ENCODE results near the gene CARS1.

Gene CARS1

DNA sequence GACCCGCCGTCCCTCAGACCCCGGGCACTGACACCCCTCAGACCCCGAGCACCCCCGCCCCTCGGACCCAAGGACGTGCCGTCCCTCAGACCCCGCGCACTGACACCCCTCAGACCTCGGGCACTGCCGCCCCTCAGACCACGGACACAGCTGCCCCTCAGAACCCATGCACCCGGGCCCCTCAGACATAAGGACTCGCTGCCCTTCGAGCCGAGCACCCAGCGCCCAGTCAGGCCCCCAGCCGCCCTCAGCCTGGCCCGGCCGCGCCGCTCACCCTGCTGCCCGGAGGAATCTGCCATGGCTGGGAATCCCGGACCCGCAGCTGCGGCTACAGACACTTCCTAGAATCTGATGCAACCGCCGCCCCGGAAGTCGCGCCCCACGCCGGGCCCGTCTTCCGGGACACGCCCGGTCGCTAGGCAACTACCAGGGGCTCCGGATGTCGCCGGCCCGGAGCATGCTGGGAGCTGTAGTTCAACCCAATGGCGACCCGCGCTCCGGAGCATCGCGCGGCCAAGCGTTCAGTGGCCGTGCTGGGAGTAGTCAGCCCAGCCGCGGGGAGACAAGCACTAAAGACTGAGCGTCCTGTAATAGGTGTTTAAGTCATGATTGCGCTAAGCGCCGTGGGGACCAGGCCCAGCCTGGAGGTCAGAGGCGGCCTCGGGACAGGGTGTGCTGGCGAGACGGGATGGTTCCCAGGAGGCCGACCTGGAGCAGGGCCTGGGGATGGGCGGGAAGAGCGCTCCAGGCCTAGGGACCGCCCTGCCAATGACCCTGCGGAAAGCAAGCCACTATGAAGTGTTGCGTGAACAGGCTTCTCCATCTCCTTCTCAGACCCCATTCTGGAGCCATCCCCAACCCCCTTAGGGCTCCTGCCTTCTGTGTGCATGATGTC, at the start of gene CARS1:
Gene CARS1, minus strand, starts transcription at position 355 of the 895 bp plus-strand sequence. Its CDS starts 56 bp downstream, at position 299.
- DNase-seq (ENCODE audit: low spot score) = peak; percentile 93

GRCh38 chr11:3105791-3106735, 48.8 kb upstream of the CARS1 start:
- DNase-seq (ENCODE audit: low spot score) = no peak

DNA sequence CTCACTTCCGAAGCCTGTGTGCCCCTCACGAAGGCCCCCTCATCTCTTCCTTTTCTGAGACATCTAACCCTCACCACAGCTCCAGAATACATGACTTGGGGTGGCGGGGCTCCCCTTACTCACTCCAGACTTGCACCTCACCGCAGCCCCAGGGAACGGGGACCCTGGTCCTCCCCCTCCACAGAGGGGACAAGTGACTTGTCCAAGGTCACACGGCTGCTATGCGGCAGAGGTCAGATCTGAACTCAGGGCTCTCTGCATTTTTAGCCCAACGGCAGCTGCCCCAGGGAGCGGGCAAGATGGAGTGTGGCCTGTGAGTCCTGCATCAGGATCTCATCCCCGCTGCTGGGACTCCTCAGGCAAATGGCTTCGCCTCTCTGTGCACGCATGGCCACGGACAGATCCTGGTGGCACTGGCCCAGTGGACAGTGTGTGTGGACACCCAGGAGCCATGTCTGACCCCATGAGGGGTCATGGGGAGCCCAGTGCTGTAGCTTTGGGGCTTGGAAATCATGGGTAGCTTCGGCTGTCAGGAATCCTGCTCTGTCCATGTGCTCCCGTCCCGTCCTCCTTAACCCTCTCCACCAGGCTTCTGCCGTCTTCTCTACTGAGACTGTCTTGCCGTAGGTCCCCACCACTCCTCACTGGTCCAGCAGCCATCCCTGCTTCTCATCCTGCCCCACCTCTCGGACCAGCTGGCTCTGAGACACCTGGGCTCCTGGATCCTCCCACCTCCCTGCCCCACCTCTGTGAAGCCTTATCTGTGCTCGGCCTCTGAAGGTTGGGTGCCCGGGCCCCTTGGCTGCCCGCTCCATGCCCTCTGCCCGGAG, 48.0 kb upstream of the CARS1 start:
- DNase-seq (ENCODE audit: low spot score) = no peak

GRCh38 chr11:3104051-3104714, 47.0 kb upstream of the CARS1 start:
- no peak for DNase-seq (ENCODE audit: low spot score)

- DNase-seq (ENCODE audit: low spot score) = no peak
Measured at GRCh38 chr11:3103076-3103475, 45.9 kb upstream of the CARS1 start.

DNA sequence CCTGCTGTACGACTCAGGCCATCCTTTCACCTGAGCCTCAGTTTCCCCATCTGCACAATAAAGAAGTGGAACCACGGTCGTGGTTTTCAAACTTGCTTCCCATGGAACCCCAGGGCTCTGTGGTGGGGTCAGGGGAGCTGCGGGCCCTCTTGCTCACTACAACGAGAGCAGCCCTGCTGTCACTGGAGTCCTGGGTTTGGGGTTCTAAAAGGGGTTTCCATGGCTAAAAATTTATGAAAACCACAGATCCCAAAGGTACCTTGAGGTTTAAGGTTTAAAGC, 45.4 kb upstream of the CARS1 start:
- DNase-seq (ENCODE audit: low spot score) = no peak

DNA sequence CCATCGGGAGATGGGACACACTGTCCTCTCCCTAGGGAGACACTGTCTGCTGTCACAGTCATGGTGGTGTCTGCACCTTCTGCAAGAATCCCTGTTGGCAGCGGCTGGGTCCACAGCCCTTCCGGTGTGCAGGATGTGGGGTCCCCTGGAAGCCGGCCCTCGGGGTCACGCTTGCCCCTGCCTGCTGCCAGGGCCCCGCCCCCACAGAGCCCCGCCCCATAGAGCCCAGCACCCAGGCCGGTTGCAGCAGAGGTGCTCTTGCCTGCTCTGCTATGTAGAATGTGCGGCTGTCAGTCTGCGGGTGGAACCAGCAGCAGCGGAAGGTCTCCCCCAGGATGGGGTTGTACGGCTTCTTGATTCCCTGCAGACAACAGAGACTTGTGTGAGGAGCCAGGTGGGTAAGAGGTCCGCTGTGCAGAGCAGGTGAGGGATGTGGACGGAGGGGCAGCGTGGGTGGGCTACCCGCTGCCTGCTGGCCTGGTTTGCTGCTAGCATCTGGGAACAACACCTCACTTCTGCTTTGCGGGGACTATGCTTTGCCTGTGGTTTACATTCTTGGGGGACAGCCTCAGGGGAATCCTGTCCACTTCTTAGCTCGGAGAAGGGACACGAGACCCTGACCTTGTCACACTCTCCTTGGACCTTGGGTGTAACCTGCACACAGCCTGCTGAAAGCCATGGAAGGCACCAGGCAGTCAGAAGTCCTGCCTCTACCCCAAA, 44.9 kb upstream of the CARS1 start:
- no peak for DNase-seq (ENCODE audit: low spot score)

DNA sequence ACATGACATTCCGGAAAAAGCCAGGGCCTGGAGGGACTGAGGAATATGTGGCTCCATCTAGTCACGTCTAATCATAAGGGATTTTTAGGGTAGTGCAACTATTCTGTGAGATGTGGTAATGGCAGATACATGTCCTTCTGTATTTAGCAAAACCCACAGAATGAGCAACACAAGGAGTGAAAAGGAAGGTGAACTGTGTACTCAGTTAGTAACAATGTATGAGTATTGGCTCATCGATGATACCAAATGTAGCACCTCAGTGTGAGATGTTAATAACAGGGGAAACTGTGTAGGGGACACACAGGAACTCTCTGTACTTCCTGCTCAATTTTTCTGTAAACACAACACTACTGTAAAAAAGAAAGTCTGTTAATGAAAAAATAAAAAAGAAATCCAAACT, 42.0 kb upstream of the CARS1 start:
- no peak for DNase-seq (ENCODE audit: low spot score)

- no peak for DNase-seq (ENCODE audit: low spot score)
Measured at GRCh38 chr11:3096909-3097530, 39.8 kb upstream of the CARS1 start.

DNA sequence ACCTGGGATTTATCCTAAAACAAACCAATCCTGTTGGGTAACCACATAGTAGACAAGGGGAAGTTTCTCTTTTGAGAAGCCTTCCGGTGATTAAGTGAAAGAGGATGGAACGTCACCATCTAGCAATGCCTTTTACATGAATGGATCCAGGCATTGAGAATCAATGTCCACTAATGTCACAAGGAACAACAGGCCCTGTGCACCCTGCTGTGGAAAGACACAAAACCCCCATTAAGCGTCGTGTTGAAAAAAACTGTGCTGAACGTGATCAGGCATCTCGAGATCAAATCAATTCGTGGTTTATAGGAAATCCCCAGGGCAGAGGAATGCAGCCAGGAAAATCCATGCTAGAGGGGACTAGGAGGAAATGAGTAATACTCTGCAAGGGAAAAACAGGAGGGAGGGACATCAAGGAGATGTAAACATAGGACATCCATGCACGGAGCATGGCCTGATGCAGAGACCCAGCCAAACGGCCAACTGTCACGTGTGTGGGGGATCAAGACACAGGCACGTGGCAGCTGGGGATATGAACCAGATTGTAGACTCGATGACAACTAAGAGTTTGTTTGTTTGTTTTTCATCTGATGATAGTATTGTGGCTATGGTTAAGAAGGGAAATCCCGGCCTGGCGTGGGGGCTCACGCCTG, 38.6 kb upstream of the CARS1 start:
- peak; percentile 13 for DNase-seq (ENCODE audit: low spot score)

DNA sequence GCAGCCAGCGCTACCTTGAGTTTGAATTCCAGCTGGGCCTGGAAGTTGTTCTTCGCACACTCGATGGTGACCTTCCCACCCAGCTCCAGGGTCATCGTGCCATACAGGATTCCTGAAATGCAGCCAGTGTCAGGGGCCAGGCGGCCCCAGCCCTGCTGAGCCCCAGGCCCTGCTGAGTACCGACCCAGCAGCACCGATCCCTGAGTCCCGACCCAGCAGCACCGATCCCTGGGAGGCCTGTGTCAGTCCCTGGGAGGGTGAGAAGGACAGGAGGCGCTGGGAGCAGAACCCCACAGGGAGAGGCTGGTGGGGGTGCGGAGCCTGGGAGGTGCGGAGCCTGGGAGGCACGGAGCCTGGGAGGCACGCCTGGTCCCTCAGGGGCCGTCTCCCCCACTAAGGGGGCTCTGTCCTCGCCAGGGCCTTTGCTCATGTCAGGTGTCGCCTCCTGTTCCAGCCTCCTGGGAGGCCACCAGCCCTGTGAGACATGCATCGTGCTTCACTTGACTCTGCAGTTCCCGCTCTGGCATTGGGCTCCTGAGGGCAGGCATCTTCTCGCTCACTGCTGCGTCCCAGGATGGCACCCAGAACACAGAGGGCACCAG, 37.1 kb upstream of the CARS1 start:
- DNase-seq (ENCODE audit: low spot score) = no peak

DNA sequence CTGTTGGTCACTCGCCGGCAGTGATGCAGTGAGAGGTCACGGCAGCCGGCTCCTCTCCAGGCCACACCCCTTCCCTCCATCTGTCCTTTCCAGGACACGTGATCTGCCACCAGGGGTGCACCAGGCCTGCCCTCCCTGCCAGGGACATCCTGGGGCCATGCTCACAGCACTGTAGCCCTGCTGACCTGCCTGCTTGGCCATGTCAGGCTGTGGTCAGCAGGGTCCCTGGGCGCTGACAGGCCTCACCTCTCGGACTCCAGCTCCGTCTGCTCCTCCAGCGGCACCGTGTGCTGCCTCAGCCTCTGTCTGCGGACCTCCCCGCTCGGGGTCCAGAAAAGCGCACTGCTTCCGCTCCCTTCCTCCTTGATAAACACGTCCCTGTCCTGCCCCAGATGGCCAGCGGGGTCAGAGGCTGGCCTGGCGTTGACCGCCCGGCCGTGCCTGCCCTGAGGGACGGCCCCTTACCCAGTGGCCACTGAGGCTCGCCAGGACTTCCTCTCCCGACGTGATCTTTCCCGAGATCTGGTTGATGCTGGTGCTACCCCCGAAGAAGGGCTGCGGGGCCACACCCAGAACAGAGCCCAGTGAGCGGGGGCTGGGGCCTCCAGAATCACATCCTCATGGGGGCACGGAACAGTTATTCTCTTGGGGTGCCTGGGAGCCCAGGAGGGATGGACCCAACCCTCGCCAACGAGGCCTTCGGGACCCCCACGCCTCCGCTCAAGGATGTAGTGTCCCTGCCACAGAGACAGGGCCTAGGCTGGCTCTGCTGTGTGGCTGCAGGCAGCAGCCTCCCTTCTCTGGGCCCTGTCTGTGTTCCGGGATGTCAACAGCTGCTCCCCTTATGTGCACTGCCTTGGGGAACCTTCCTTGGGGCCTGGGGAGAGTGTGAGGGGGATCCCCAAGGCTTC, 36.3 kb upstream of the CARS1 start:
- no peak for DNase-seq (ENCODE audit: low spot score)

DNA sequence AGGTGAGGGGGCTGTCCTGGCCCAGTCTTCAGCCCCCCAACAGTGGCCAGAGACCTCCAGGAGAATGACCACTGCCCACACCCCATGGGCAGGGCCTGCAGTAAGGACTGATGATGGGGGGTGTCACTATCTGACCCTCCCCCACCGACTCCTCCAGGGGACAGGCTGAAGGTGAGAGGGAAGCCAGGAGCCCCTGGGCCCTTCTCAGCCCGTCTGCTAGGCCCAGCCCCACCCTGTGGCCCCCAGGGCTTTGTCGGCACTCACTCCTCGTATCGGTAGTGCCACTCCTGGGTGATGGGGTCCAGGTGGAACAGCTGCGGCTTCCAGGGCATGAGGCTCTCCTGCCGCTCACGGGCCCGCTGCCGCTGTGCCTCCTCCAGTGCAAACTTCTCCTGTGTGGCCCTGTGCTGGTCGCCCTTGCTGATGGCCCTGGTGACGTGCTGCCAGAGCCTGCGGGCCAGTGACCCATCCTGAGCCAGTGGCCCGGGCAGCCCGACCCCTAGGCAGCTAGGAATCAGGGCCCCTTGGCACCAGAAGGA, 35.4 kb upstream of the CARS1 start:
- DNase-seq (ENCODE audit: low spot score) = no peak

DNA sequence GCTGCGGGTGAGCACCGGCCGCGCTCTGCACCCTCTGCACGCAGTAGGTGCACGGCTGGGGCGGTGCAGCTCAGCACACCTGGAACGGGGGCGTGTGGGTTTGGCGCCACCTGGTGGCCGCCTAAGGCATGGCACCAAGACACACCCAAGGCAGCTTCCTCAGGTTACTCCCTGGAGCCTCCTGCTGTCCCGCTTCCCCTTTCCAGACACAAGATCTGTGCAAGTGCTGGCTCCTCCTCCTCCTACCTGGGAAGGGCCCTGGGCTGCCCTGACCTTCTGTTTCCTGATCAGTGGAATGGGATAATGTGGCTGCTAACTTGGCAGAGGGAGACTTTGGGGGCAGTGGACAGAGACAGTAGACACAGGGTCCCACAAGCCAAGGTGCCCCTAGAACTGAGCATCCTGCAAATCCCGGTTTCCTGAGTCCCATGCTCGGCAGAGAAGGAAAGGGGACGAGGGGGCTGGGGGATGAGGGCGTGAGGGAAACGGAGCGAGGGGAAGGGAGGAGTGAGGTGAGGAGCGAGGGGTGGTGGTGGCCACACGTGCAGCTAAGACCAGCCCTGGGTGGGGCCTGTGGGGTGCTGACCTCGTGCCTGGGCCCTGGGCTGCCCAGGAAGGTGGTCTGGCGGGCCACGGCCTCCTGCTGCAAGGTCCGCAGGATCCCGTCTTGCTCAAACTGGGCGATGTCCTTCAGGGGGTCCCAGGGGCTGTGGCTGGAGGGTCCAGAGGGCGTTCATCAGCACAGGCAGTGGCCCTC, 34.8 kb upstream of the CARS1 start:
- DNase-seq (ENCODE audit: low spot score) = peak; percentile 23

- DNase-seq (ENCODE audit: low spot score) = no peak
Measured at GRCh38 chr11:3091081-3091845, 34.0 kb upstream of the CARS1 start.

GRCh38 chr11:3090096-3090901, 33.1 kb upstream of the CARS1 start:
- no peak for DNase-seq (ENCODE audit: low spot score)

All from globus pallidus (tissue), 1 donor.